SU-DHL-6 (cell line): ENCODE measurements around the gene SMIM45.

Experiments
- CTCF ChIP-seq: fragments of 200-600 bp; sonication (generic); IDR thresholded peaks from one replicate; pipeline ENCODE4 v1.5.1; 2017; ENCODE audit warnings: antibody characterized with exemption, mild to moderate bottlenecking, low read length, moderate library complexity; ENCODE audit not compliant: insufficient read depth, poor library complexity, severe bottlenecking
- EZH2phosphoT487 ChIP-seq: fragments of 200-600 bp; sonication (generic), shearing (Covaris generic); conservative IDR thresholded peaks from 2 replicates; pipeline ENCODE4 v1.6.1; 2018; ENCODE audit warnings: mild to moderate bottlenecking, antibody characterized with exemption, low read length, moderate library complexity, mixed read lengths

DNA sequence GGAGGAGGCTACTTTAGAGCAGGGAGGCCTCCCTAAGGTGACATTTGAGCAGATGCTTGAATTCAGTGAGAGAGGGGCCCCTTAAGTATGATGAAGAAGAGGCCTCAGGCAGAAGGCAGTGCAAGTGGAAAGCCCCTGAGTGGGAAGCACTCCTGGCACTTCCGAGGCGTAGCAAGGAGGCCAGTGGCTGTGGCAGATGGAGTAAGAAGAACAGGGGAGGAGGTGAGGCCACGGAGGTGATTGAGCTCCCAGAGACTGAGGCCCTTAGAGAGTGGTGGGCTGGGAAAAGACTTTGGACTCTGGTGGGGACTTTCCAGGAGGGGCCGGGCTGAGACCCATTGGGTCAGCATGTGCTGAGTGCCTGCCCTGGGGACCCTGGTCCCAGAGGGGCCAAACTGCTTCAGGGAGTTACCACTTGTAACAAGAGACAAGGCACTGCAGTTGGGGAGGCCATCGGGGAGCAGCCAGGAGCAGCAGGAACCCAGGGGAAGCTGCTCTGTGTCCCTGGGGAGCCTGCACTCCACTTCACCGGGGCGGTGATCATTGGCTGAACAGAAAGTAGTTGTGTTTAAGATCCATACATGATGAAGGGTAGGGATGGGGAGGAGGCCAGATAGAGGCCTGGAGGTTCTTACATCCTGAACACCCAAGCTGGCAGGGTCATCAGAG lies 2.5 kb upstream of the SMIM45 start:
- TF ChIP-seq CTCF (no peak), EZH2phosphoT487 (no peak)
